Bone marrow (tissue), 2 donors: ENCODE results near the gene INPP5A.
"Not testable (repeated sequence)": the region's sequence is repeated elsewhere in the genome, so short reads cannot be mapped to it uniquely, and the experiment has no call there.

Experiments
- DNase-seq, 2 donors: peaks; one replicate each; lab custom pipeline; 2025; lab: John Stamatoyannopoulos, UW

Gene INPP5A

GRCh38 chr10:132563485-132564248 is 26.1 kb downstream of the INPP5A start:
- DNase-seq = no peak

- DNase-seq = no peak
Measured at GRCh38 chr10:132564249-132564605, 26.6 kb downstream of the INPP5A start.

GRCh38 chr10:132564690-132565089 is 27.1 kb downstream of the INPP5A start:
- no peak for DNase-seq

GRCh38 chr10:132565516-132566209 is 28.1 kb downstream of the INPP5A start:
- DNase-seq = no peak

- no peak for DNase-seq
Measured at GRCh38 chr10:132566892-132567291, 29.3 kb downstream of the INPP5A start.

GRCh38 chr10:132570265-132570664 is 32.7 kb downstream of the INPP5A start:
- DNase-seq = no peak

GRCh38 chr10:132570771-132571649 is 33.4 kb downstream of the INPP5A start:
- no peak for DNase-seq

- DNase-seq = peak in 1 of 2 donors; percentile 88
Measured at GRCh38 chr10:132571650-132572544, 34.3 kb downstream of the INPP5A start.

GRCh38 chr10:132572545-132572937 is 35.0 kb downstream of the INPP5A start:
- DNase-seq = no peak

GRCh38 chr10:132572946-132573345 is 35.4 kb downstream of the INPP5A start:
- DNase-seq = not testable (repeated sequence)

- DNase-seq = no peak
Measured at GRCh38 chr10:132574288-132574687, 36.7 kb downstream of the INPP5A start.

GRCh38 chr10:132574783-132575319 is 37.3 kb downstream of the INPP5A start:
- no peak for DNase-seq

- peak; percentile 45 to 75 for DNase-seq
Measured at GRCh38 chr10:132575320-132576201, 38.0 kb downstream of the INPP5A start.

- no peak for DNase-seq
Measured at GRCh38 chr10:132576671-132577349, 39.2 kb downstream of the INPP5A start.

- DNase-seq = no peak
Measured at GRCh38 chr10:132577350-132578003, 39.9 kb downstream of the INPP5A start.

- no peak for DNase-seq
Measured at GRCh38 chr10:132578287-132578951, 40.8 kb downstream of the INPP5A start.

- DNase-seq = peak in 1 of 2 donors; percentile 6
Measured at GRCh38 chr10:132579027-132579859, 41.7 kb downstream of the INPP5A start.

GRCh38 chr10:132580143-132580542 is 42.6 kb downstream of the INPP5A start:
- no peak for DNase-seq
